ENCODE measurements around the gene ZFP36L2.
"Not testable (repeated sequence)": the region's sequence is repeated elsewhere in the genome, so short reads cannot be mapped to it uniquely, and the experiment has no call there.

Gene ZFP36L2

GRCh38 chr2:43194121-43194869 is 32.1 kb downstream of the ZFP36L2 start:
- Mint-ChIP-seq H3K9me3 (no peaks in the 10 kb centered on the region), H3K36me3 (ENCODE audit: low read depth) (no peaks in the 10 kb centered on the region), H3K27ac (peak overlapping the region; percentile 96), H3K4me3 (peak overlapping the region; percentile 69), H3K4me1 (ENCODE audit: low read depth) (peaks cover 63% of the 10 kb centered on the region), H3K27me3 (no peaks in the 10 kb centered on the region)

- Mint-ChIP-seq H3K4me3 (peak overlapping the region; percentile 69), H3K9me3 (no peaks in the 10 kb centered on the region), H3K27ac (peak overlapping the region; percentile 56), H3K36me3 (ENCODE audit: low read depth) (no peaks in the 10 kb centered on the region), H3K4me1 (ENCODE audit: low read depth) (peaks cover 62% of the 10 kb centered on the region), H3K27me3 (no peaks in the 10 kb centered on the region)
Measured at GRCh38 chr2:43193652-43194120, 32.7 kb downstream of the ZFP36L2 start.

- Mint-ChIP-seq H3K4me1 (ENCODE audit: low read depth) (peaks cover 63% of the 10 kb centered on the region), H3K27me3 (no peaks in the 10 kb centered on the region), H3K27ac (peak overlapping the region; percentile 56), H3K36me3 (ENCODE audit: low read depth) (no peaks in the 10 kb centered on the region), H3K4me3 (no peak overlapping the region), H3K9me3 (no peaks in the 10 kb centered on the region)
Measured at GRCh38 chr2:43192744-43193651, 33.4 kb downstream of the ZFP36L2 start.

- no peak overlapping the region for H3K4me3 Mint-ChIP-seq
- peaks cover 65% of the 10 kb centered on the region for H3K4me1 Mint-ChIP-seq (ENCODE audit: low read depth)
- H3K27me3 Mint-ChIP-seq = no peaks in the 10 kb centered on the region
- H3K27ac Mint-ChIP-seq = peak overlapping the region; percentile 46
- H3K36me3 Mint-ChIP-seq (ENCODE audit: low read depth) = no peaks in the 10 kb centered on the region
- H3K9me3 Mint-ChIP-seq = no peaks in the 10 kb centered on the region
Measured at GRCh38 chr2:43191947-43192516, 34.4 kb downstream of the ZFP36L2 start.

- peaks cover 62% of the 10 kb centered on the region for H3K4me1 Mint-ChIP-seq (ENCODE audit: low read depth)
- no peaks in the 10 kb centered on the region for H3K27me3 Mint-ChIP-seq
- no peaks in the 10 kb centered on the region for H3K36me3 Mint-ChIP-seq (ENCODE audit: low read depth)
- no peaks in the 10 kb centered on the region for H3K9me3 Mint-ChIP-seq
- H3K4me3 Mint-ChIP-seq = no peak overlapping the region
- no peak overlapping the region for H3K27ac Mint-ChIP-seq
Measured at GRCh38 chr2:43190311-43191052, 35.9 kb downstream of the ZFP36L2 start.

- not testable (repeated sequence) for H3K4me3 Mint-ChIP-seq, H3K27ac Mint-ChIP-seq
Measured at GRCh38 chr2:43189861-43190260, 36.5 kb downstream of the ZFP36L2 start.

GRCh38 chr2:43188561-43189386 is 37.6 kb downstream of the ZFP36L2 start:
- no peaks in the 10 kb centered on the region for H3K9me3 Mint-ChIP-seq
- no peak overlapping the region for H3K27ac Mint-ChIP-seq
- peaks cover 62% of the 10 kb centered on the region for H3K4me1 Mint-ChIP-seq (ENCODE audit: low read depth)
- H3K4me3 Mint-ChIP-seq = no peak overlapping the region
- no peaks in the 10 kb centered on the region for H3K36me3 Mint-ChIP-seq (ENCODE audit: low read depth)
- no peaks in the 10 kb centered on the region for H3K27me3 Mint-ChIP-seq

More at GRCh38 chr2:43189861-43190260, 36.5 kb downstream of the ZFP36L2 start:
- not testable (repeated sequence) for H3K9me3 Mint-ChIP-seq; H3K27me3 Mint-ChIP-seq; H3K36me3 Mint-ChIP-seq (ENCODE audit: low read depth)
- peaks cover 62% of the 10 kb centered on the region for H3K4me1 Mint-ChIP-seq (ENCODE audit: low read depth)

GRCh38 chr2:43186679-43187374 is 39.6 kb downstream of the ZFP36L2 start:
- Mint-ChIP-seq H3K36me3 (ENCODE audit: low read depth) (no peaks in the 10 kb centered on the region), H3K27ac (no peak overlapping the region), H3K4me3 (no peak overlapping the region), H3K27me3 (no peaks in the 10 kb centered on the region), H3K4me1 (ENCODE audit: low read depth) (peaks cover 47% of the 10 kb centered on the region), H3K9me3 (no peaks in the 10 kb centered on the region)

GRCh38 chr2:43186321-43186678 is 40.1 kb downstream of the ZFP36L2 start:
- Mint-ChIP-seq H3K4me1 (ENCODE audit: low read depth) (peaks cover 47% of the 10 kb centered on the region), H3K36me3 (ENCODE audit: low read depth) (peaks cover under 1% of the 10 kb centered on the region), H3K27ac (peak overlapping the region; percentile 65), H3K27me3 (no peaks in the 10 kb centered on the region), H3K4me3 (no peak overlapping the region), H3K9me3 (no peaks in the 10 kb centered on the region)

GRCh38 chr2:43185146-43185545 is 41.3 kb downstream of the ZFP36L2 start:
- no peaks in the 10 kb centered on the region for H3K27me3 Mint-ChIP-seq
- H3K36me3 Mint-ChIP-seq (ENCODE audit: low read depth) = peaks cover 5% of the 10 kb centered on the region
- peaks cover 53% of the 10 kb centered on the region for H3K4me1 Mint-ChIP-seq (ENCODE audit: low read depth)
- H3K4me3 Mint-ChIP-seq = no peak overlapping the region
- H3K27ac Mint-ChIP-seq = peak overlapping the region; percentile 88
- H3K9me3 Mint-ChIP-seq = no peaks in the 10 kb centered on the region

- peaks cover 56% of the 10 kb centered on the region for H3K4me1 Mint-ChIP-seq (ENCODE audit: low read depth)
- H3K36me3 Mint-ChIP-seq (ENCODE audit: low read depth) = peaks cover 5% of the 10 kb centered on the region
- H3K27me3 Mint-ChIP-seq = no peaks in the 10 kb centered on the region
- no peak overlapping the region for H3K4me3 Mint-ChIP-seq
- no peaks in the 10 kb centered on the region for H3K9me3 Mint-ChIP-seq
- peak overlapping the region; percentile 88 for H3K27ac Mint-ChIP-seq
Measured at GRCh38 chr2:43184339-43184895, 42.0 kb downstream of the ZFP36L2 start.

- Mint-ChIP-seq H3K9me3 (no peaks in the 10 kb centered on the region), H3K27me3 (no peaks in the 10 kb centered on the region), H3K36me3 (ENCODE audit: low read depth) (peaks cover 5% of the 10 kb centered on the region), H3K27ac (peak overlapping the region; percentile 8), H3K4me1 (ENCODE audit: low read depth) (peaks cover 63% of the 10 kb centered on the region), H3K4me3 (no peak overlapping the region)
Measured at GRCh38 chr2:43183743-43184142, 42.7 kb downstream of the ZFP36L2 start.

GRCh38 chr2:43180897-43181296 is 45.5 kb downstream of the ZFP36L2 start:
- H3K4me1 Mint-ChIP-seq (ENCODE audit: low read depth) = peaks cover 72% of the 10 kb centered on the region
- H3K27ac Mint-ChIP-seq = peak overlapping the region; percentile 42
- peaks cover 5% of the 10 kb centered on the region for H3K36me3 Mint-ChIP-seq (ENCODE audit: low read depth)
- no peaks in the 10 kb centered on the region for H3K27me3 Mint-ChIP-seq
- H3K4me3 Mint-ChIP-seq = no peak overlapping the region
- no peaks in the 10 kb centered on the region for H3K9me3 Mint-ChIP-seq

All from stimulated activated naive CD8-positive, alpha-beta T cell treated with anti-CD3 and anti-CD28 coated beads, Interleukin-15, Interleukin-2, amounts not matched to agents 100 ng/mL and 50 ng/mL, for 24 hours (primary cell).